ENCODE results near the gene ZNF33B. TPM values are rescaled to one million over a fixed set of nuclear protein-coding genes. Genes with fewer than 3 reads are reported as not detected.

Gene ZNF33B
- total and polyA plus RNA-seq, 9 of the 15 experiments (the other 6 are each of a cell fraction or from before 2014, with no cell fraction given): 6.9 to 23.9 (median 15.4) TPM

DNA sequence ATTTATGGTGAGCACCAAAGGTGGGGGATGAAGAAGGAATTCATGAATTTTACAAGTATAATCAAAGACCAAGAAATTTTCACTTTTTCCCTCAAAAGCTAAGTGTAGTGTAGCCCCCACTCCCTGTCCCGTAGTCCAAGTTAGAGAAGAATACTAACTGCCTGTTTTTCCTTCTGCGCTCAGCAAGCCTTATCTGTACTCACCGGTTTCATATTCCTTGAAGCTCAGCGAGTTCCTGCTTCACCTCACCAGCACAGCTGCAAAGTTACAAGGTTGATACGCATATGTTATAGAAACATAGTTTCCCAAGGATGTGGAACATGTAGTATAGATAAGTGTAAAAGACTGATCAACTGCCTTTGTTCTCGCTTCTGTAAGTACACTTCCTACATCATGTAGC, 16.0 kb upstream of the ZNF33B start (continued):
- TF ChIP-seq, protein P1, sequence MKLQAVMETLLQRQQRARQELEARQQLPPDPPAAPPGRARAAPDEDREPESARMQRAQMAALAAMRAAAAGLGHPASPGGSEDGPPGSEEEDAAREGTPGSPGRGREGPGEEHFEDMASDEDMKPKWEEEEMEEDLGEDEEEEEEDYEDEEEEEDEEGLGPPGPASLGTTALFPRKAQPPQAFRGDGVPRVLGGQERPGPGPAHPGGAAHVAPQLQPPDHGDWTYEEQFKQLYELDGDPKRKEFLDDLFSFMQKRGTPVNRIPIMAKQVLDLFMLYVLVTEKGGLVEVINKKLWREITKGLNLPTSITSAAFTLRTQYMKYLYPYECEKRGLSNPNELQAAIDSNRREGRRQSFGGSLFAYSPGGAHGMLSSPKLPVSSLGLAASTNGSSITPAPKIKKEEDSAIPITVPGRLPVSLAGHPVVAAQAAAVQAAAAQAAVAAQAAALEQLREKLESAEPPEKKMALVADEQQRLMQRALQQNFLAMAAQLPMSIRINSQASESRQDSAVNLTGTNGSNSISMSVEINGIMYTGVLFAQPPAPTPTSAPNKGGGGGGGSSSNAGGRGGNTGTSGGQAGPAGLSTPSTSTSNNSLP (IDR thresholded peaks at IDR 0.05; ENCODE audit: borderline replicate concordance, low read depth, low read length): peak; percentile 75; the same call in 1 of the 2 replicates
- TF ChIP-seq, protein P2, sequence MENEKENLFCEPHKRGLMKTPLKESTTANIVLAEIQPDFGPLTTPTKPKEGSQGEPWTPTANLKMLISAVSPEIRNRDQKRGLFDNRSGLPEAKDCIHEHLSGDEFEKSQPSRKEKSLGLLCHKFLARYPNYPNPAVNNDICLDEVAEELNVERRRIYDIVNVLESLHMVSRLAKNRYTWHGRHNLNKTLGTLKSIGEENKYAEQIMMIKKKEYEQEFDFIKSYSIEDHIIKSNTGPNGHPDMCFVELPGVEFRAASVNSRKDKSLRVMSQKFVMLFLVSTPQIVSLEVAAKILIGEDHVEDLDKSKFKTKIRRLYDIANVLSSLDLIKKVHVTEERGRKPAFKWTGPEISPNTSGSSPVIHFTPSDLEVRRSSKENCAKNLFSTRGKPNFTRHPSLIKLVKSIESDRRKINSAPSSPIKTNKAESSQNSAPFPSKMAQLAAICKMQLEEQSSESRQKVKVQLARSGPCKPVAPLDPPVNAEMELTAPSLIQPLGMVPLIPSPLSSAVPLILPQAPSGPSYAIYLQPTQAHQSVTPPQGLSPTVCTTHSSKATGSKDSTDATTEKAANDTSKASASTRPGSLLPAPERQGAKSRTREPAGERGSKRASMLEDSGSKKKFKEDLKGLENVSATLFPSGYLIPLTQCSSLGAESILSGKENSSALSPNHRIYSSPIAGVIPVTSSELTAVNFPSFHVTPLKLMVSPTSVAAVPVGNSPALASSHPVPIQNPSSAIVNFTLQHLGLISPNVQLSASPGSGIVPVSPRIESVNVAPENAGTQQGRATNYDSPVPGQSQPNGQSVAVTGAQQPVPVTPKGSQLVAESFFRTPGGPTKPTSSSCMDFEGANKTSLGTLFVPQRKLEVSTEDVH (IDR thresholded peaks at IDR 0.05; ENCODE audit: low read depth, partially characterized antibody): no peak
- TF ChIP-seq, protein P3, sequence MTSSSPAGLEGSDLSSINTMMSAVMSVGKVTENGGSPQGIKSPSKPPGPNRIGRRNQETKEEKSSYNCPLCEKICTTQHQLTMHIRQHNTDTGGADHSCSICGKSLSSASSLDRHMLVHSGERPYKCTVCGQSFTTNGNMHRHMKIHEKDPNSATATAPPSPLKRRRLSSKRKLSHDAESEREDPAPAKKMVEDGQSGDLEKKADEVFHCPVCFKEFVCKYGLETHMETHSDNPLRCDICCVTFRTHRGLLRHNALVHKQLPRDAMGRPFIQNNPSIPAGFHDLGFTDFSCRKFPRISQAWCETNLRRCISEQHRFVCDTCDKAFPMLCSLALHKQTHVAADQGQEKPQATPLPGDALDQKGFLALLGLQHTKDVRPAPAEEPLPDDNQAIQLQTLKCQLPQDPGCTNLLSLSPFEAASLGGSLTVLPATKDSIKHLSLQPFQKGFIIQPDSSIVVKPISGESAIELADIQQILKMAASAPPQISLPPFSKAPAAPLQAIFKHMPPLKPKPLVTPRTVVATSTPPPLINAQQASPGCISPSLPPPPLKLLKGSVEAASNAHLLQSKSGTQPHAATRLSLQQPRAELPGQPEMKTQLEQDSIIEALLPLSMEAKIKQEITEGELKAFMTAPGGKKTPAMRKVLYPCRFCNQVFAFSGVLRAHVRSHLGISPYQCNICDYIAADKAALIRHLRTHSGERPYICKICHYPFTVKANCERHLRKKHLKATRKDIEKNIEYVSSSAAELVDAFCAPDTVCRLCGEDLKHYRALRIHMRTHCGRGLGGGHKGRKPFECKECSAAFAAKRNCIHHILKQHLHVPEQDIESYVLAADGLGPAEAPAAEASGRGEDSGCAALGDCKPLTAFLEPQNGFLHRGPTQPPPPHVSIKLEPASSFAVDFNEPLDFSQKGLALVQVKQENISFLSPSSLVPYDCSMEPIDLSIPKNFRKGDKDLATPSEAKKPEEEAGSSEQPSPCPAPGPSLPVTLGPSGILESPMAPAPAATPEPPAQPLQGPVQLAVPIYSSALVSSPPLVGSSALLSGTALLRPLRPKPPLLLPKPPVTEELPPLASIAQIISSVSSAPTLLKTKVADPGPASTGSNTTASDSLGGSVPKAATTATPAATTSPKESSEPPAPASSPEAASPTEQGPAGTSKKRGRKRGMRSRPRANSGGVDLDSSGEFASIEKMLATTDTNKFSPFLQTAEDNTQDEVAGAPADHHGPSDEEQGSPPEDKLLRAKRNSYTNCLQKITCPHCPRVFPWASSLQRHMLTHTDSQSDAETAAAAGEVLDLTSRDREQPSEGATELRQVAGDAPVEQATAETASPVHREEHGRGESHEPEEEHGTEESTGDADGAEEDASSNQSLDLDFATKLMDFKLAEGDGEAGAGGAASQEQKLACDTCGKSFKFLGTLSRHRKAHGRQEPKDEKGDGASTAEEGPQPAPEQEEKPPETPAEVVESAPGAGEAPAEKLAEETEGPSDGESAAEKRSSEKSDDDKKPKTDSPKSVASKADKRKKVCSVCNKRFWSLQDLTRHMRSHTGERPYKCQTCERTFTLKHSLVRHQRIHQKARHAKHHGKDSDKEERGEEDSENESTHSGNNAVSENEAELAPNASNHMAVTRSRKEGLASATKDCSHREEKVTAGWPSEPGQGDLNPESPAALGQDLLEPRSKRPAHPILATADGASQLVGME (CRISPR knock-in tag; IDR thresholded peaks at IDR 0.05): no peak
- TF ChIP-seq LEF1 (IDR thresholded peaks at IDR 0.05) (peak; percentile 99), NCOA4 (IDR thresholded peaks at IDR 0.05; ENCODE audit: partially characterized antibody) (no peak), ZNF717 (CRISPR knock-in tag; IDR thresholded peaks at IDR 0.05) (no peak), SREBF2 (CRISPR knock-in tag; IDR thresholded peaks at IDR 0.05) (no peak), HDAC2 (IDR thresholded peaks at IDR 0.05) (0 out of 2 replicates have a peak, but pooled peaks have one; percentile 39)
